GM12878 (cell line): ENCODE data around the gene NUP214. TPM values are rescaled to one million over a fixed set of nuclear protein-coding genes. Genes with fewer than 3 reads are reported as not detected.

Source experiments
- ASH2L ChIP-seq: fragments of 300-600, 200-600 bp; sonication (generic); IDR thresholded peaks from 2 replicates; pipeline ENCODE4 v1.6.1; 2017; ENCODE audit warnings: low read depth, mild to moderate bottlenecking, borderline replicate concordance
- ATF2 ChIP-seq: IDR thresholded peaks from 2 replicates; pipeline ENCODE4 v1.6.1; 2012; ENCODE audit warnings: low read length, inconsistent platforms
- CEBPB ChIP-seq, 2 experiments: fragments of 150-350 bp in 1 of 2; IDR thresholded peaks; 2 replicates each; pipeline ENCODE4 v1.6.1; 2012 to 2014; ENCODE audit warnings: low read depth in 2 of 2, low read length in 2 of 2, borderline replicate concordance in 1 of 2, inconsistent platforms in 1 of 2
- CREB1 ChIP-seq: IDR thresholded peaks from 2 replicates; pipeline ENCODE4 v1.6.1; 2012; ENCODE audit warnings: low read depth, mild to moderate bottlenecking, inconsistent platforms
- CTCF ChIP-seq, 3 experiments: IDR thresholded peaks in 2 of 3; conservative IDR thresholded peaks in 1 of 3; 2 replicates each; pipeline ENCODE4 v1.5.1; 2011; ENCODE audit warnings: low read depth in 3 of 3, low read length in 3 of 3, mild to moderate bottlenecking in 3 of 3, control low read depth in 2 of 3, moderate library complexity in 2 of 3, inconsistent platforms in 1 of 3, mixed read lengths in 1 of 3; ENCODE audit not compliant: control insufficient read depth in 2 of 3, insufficient read depth in 1 of 3; ENCODE audit errors: extremely low read depth in 1 of 3
- DPF2 ChIP-seq: fragments of 450-650 bp; IDR thresholded peaks from 2 replicates; pipeline ENCODE4 v1.6.1; 2017; ENCODE audit warnings: mild to moderate bottlenecking
- IRF4 ChIP-seq: IDR thresholded peaks from 2 replicates; pipeline ENCODE4 v1.6.1; 2011; ENCODE audit warnings: low read depth, low read length
- MAX ChIP-seq: IDR thresholded peaks from 2 replicates; pipeline ENCODE4 v1.6.1; 2012; ENCODE audit warnings: low read depth, low read length, improper control_type of control experiment
- MEF2A ChIP-seq: IDR thresholded peaks from 2 replicates; pipeline ENCODE4 v1.6.1; 2011; ENCODE audit warnings: low read depth, mild to moderate bottlenecking, low read length, moderate library complexity; ENCODE audit not compliant: insufficient read depth
- MYB ChIP-seq: fragments of 150-350 bp; IDR thresholded peaks from 2 replicates; pipeline ENCODE4 v1.6.1; 2014; ENCODE audit warnings: mild to moderate bottlenecking, low read depth, low read length, borderline replicate concordance
- NFXL1 ChIP-seq: fragments of 450-650 bp; IDR thresholded peaks from 2 replicates; pipeline ENCODE4 v1.6.1; 2017; ENCODE audit warnings: antibody characterized with exemption, mild to moderate bottlenecking, borderline replicate concordance
- NR2C1 ChIP-seq: fragments of 450-650 bp; IDR thresholded peaks from 2 replicates; pipeline ENCODE4 v1.6.1; 2017; ENCODE audit warnings: antibody characterized with exemption, mild to moderate bottlenecking, moderate library complexity
- NR2F1 ChIP-seq: fragments of 450-650 bp; conservative IDR thresholded peaks from 2 replicates; pipeline ENCODE4 v1.6.1; 2017; ENCODE audit warnings: mild to moderate bottlenecking
- PKNOX1 ChIP-seq: fragments of 450-650 bp; IDR thresholded peaks from 2 replicates; pipeline ENCODE4 v1.6.1; 2016; ENCODE audit warnings: mild to moderate bottlenecking
- POLR2AphosphoS2 ChIP-seq: IDR thresholded peaks from 2 replicates; pipeline ENCODE4 v1.6.1; 2011; ENCODE audit warnings: low read depth, mild to moderate bottlenecking, low read length, improper control_type of control experiment, moderate library complexity
- RAD21 ChIP-seq: IDR thresholded peaks from 2 replicates; pipeline ENCODE4 v1.6.1; 2011; ENCODE audit warnings: mild to moderate bottlenecking, low read depth, low read length, moderate library complexity; ENCODE audit not compliant: insufficient read depth
- RAD51 ChIP-seq: fragments of 450-650 bp; IDR thresholded peaks from 2 replicates; pipeline ENCODE4 v1.6.1; 2016; ENCODE audit warnings: moderate library complexity, mild to moderate bottlenecking, inconsistent platforms
- RBBP5 ChIP-seq: fragments of 200-600 bp; sonication (generic); conservative IDR thresholded peaks from 2 replicates; pipeline ENCODE4 v1.6.1; 2016
- RELA ChIP-seq: fragments of 450-650 bp; IDR thresholded peaks from 2 replicates; pipeline ENCODE4 v1.8.0; 2014; ENCODE audit warnings: borderline replicate concordance; ENCODE audit not compliant: partially characterized antibody
- RUNX3 ChIP-seq: IDR thresholded peaks from 2 replicates; pipeline ENCODE4 v1.6.1; 2012; ENCODE audit warnings: low read length, inconsistent platforms
- STAT1 ChIP-seq: fragments of 450-650 bp; conservative IDR thresholded peaks from 2 replicates; pipeline ENCODE4 v1.6.1; 2014; ENCODE audit warnings: antibody characterized with exemption, mild to moderate bottlenecking
- TCF7 ChIP-seq: IDR thresholded peaks from 2 replicates; pipeline ENCODE4 v1.6.1; 2014; ENCODE audit warnings: antibody characterized with exemption, borderline replicate concordance
- USF2 ChIP-seq: IDR thresholded peaks from 2 replicates; pipeline ENCODE4 v1.6.1; 2011; ENCODE audit warnings: low read depth, low read length, improper control_type of control experiment, borderline replicate concordance
- YY1 ChIP-seq: IDR thresholded peaks from 2 replicates; pipeline ENCODE4 v1.6.1; 2011; ENCODE audit warnings: low read depth, mild to moderate bottlenecking, low read length
- ZNF217 ChIP-seq: fragments of 450-650 bp; IDR thresholded peaks from 2 replicates; pipeline ENCODE4 v1.6.1; 2017; ENCODE audit warnings: antibody characterized with exemption, mild to moderate bottlenecking
- ZNF384 ChIP-seq: IDR thresholded peaks from 2 replicates; pipeline ENCODE4 v1.6.1; 2012; ENCODE audit warnings: low read depth, mild to moderate bottlenecking, low read length, improper control_type of control experiment, borderline replicate concordance
- polyA plus RNA-seq, 11 experiments: library from polyadenylated mRNA; depleted of rRNA in 4 of 11; unstranded in 6 of 11; stranded (reverse) in 5 of 11; fragments of >200 nt; fragmentation: Nextera tagmentation in 4 of 11; fragmentation: Illumina TruSeq in 1 of 11; extraction: Ambion mirVana in 4 of 11; extraction: Trizol in 1 of 11; gene quantifications; 1 replicate in 1 of 11; 2 replicates in 10 of 11; pipeline versions ENCODE4 v1.2.1 to v1.2.3, GENCODE V29; 2011 to 2016; ENCODE audit warnings: inconsistent platforms in 2 of 11, missing spikeins in 2 of 11, low read depth in 1 of 11
- total RNA-seq, 4 experiments: library from RNA; depleted of rRNA in 3 of 4; stranded (reverse); fragments of >200 nt in 3 of 4; fragmentation: Illumina TruSeq in 1 of 4; extraction: Trizol in 1 of 4; gene quantifications; 2 replicates each; pipeline versions ENCODE4 v1.2.1 to v1.2.3, GENCODE V29; 2013 to 2021

The NUP214 gene
- total and polyA plus RNA-seq, 10 of the 15 experiments (the other 5 are each of a cell fraction or from before 2014, with no cell fraction given) = 11.7 to 53.8 (median 17.6) TPM

- TF ChIP-seq NR2F1 (no peak; the same call in 1 of the 2 replicates), CREB1 (no peak), ZNF384 (no peak), POLR2AphosphoS2 (no peak), TCF7 (no peak), ZNF217 (no peak), CTCF (IDR thresholded peaks at IDR 0.05 in 2 of 3, conservative IDR thresholded peaks at IDR 0.05 in 1 of 3; ENCODE audit: control insufficient read depth in 2 of 3, extremely low read depth in 1 of 3, insufficient read depth in 1 of 3, low read depth in 3 of 3, low read length in 3 of 3) (peak; percentile 47 to 69 (median 57)), STAT1 (no peak), USF2 (no peak), RUNX3 (no peak), IRF4 (peak; percentile 16; the same call in 1 of the 2 replicates), CEBPB (IDR thresholded peaks at IDR 0.05; ENCODE audit: borderline replicate concordance in 1 of 2, low read depth in 2 of 2, low read length in 2 of 2) (no peak), MEF2A (no peak), RBBP5 (no peak), ATF2 (no peak), DPF2 (no peak), MYB (no peak), RELA (no peak), RAD51 (no peak), NR2C1 (no peak), RAD21 (peak; percentile 55), PKNOX1 (no peak; the same call in 1 of the 2 replicates), YY1 (peak; percentile 78), NFXL1 (peak; percentile 97), ASH2L (no peak), MAX (no peak; the same call in 1 of the 2 replicates)
Observed at GRCh38 chr9:131275332-131276093, 150.1 kb downstream of the NUP214 start (continued).
